OCI-LY3 (cell line): Measurements from ENCODE around the gene CLCA1.

Experiments used
- H2AFZ ChIP-seq: fragments of 200-600, 300-600 bp; shearing (Covaris generic); 2 replicates; pipeline ENCODE4 v1.6.0; 2014; ENCODE audit warnings: antibody characterized with exemption, low read depth, low read length
- H3K27ac ChIP-seq: fragments of 200-600, 300-600 bp; sonication (generic); 2 replicates; pipeline ENCODE4 v1.5.1; 2014; ENCODE audit warnings: mild to moderate bottlenecking, low read length, moderate library complexity, mixed read lengths
- H3K27me3 ChIP-seq: fragments of 200-600, 300-600 bp; sonication (generic); 2 replicates; pipeline ENCODE4 v1.6.1; 2014; ENCODE audit warnings: low read depth, low read length, mixed read lengths
- H3K36me3 ChIP-seq: fragments of 200-600, 300-600 bp; sonication (generic); replicated peaks from 2 replicates; pipeline ENCODE3; 2014; ENCODE audit warnings: low read depth, low read length, mixed read lengths
- H3K4me1 ChIP-seq: fragments of 300-600, 200-600 bp; sonication (generic); 2 replicates; pipeline ENCODE4 v1.6.1; 2014; ENCODE audit warnings: low read length, mixed read lengths
- H3K4me2 ChIP-seq: fragments of 200-600, 300-600 bp; sonication (generic); 2 replicates; pipeline ENCODE4 v1.6.1; 2014; ENCODE audit warnings: low read length, mixed read lengths
- H3K4me3 ChIP-seq: fragments of 300-600, 200-600 bp; sonication (generic); 2 replicates; pipeline ENCODE4 v1.5.1; 2014; ENCODE audit warnings: antibody characterized with exemption, mild to moderate bottlenecking, low read length, moderate library complexity
- H3K79me2 ChIP-seq: fragments of 300-600, 200-600 bp; shearing (Covaris generic); 2 replicates; pipeline ENCODE4 v1.6.1; 2014; ENCODE audit warnings: mild to moderate bottlenecking, low read length, mixed read lengths
- H3K9ac ChIP-seq: fragments of 300-600, 200-600 bp; shearing (Covaris generic); 2 replicates; pipeline ENCODE4 v1.6.0; 2014; ENCODE audit warnings: mild to moderate bottlenecking, low read length, moderate library complexity
- H3K9me3 ChIP-seq: fragments of 200-600, 300-600 bp; shearing (Covaris generic); 2 replicates; pipeline ENCODE4 v1.6.1; 2014; ENCODE audit warnings: low read length, mixed read lengths; ENCODE audit not compliant: insufficient read depth
- H4K20me1 ChIP-seq: fragments of 200-600, 300-600 bp; sonication (generic); 2 replicates; pipeline ENCODE4 v1.6.1; 2016; ENCODE audit warnings: low read length, mixed read lengths; ENCODE audit not compliant: insufficient read depth
- CTCF ChIP-seq: fragments of 200-600, 300-600 bp; sonication (generic); IDR thresholded peaks from 2 replicates; pipeline ENCODE4 v1.5.1; 2014; ENCODE audit warnings: antibody characterized with exemption, low read length, low read depth
- EZH2phosphoT487 ChIP-seq: fragments of 200-600 bp; shearing (Covaris generic); IDR thresholded peaks from 2 replicates; pipeline ENCODE4 v1.6.1; 2018; ENCODE audit warnings: antibody characterized with exemption, mixed run types, low read depth

The CLCA1 gene

GRCh38 chr1:86504137-86504479, 35.4 kb downstream of the CLCA1 start:
- TF ChIP-seq EZH2phosphoT487 (no peak), CTCF (no peak)
- H3K9ac ChIP-seq, result no peak overlapping the region
- H3K27ac ChIP-seq, result no peak overlapping the region

GRCh38 chr1:86504895-86505563, 36.3 kb downstream of the CLCA1 start:
- no peak overlapping the region for H3K9ac ChIP-seq
- no peaks in the 10 kb centered on the region for H3K9me3 ChIP-seq
- no peaks in the 10 kb centered on the region for H4K20me1 ChIP-seq
- TF ChIP-seq CTCF (no peak), EZH2phosphoT487 (no peak)
- no peak overlapping the region for H3K27ac ChIP-seq
- no peak overlapping the region for H2AFZ ChIP-seq
- H3K79me2 ChIP-seq, result no peaks in the 10 kb centered on the region
- H3K4me1 ChIP-seq, result peaks cover 9% of the 10 kb centered on the region
- no peak overlapping the region for H3K4me2 ChIP-seq
- H3K36me3 ChIP-seq, result no peaks in the 10 kb centered on the region
- no peaks in the 10 kb centered on the region for H3K27me3 ChIP-seq
- H3K4me3 ChIP-seq, result no peak overlapping the region

More at GRCh38 chr1:86504137-86504479, 35.4 kb downstream of the CLCA1 start:
- Histone ChIP-seq H2AFZ (no peak overlapping the region), H3K4me2 (no peak overlapping the region), H3K4me1 (peaks cover 11% of the 10 kb centered on the region), H3K9me3 (no peaks in the 10 kb centered on the region), H3K27me3 (no peaks in the 10 kb centered on the region), H3K36me3 (no peaks in the 10 kb centered on the region), H3K4me3 (no peak overlapping the region), H4K20me1 (no peaks in the 10 kb centered on the region), H3K79me2 (no peaks in the 10 kb centered on the region)

GRCh38 chr1:86505564-86505902, 36.8 kb downstream of the CLCA1 start:
- Histone ChIP-seq H3K4me3 (no peak overlapping the region), H2AFZ (no peak overlapping the region), H3K4me1 (peaks cover 9% of the 10 kb centered on the region), H3K4me2 (no peak overlapping the region), H3K9me3 (no peaks in the 10 kb centered on the region), H3K36me3 (no peaks in the 10 kb centered on the region), H3K9ac (no peak overlapping the region), H3K27me3 (no peaks in the 10 kb centered on the region), H3K79me2 (no peaks in the 10 kb centered on the region), H4K20me1 (no peaks in the 10 kb centered on the region), H3K27ac (no peak overlapping the region)
- no peak for TF ChIP-seq CTCF
- no peak for TF ChIP-seq EZH2phosphoT487

- H3K9me3 ChIP-seq, result no peaks in the 10 kb centered on the region
- H3K27ac ChIP-seq, result no peak overlapping the region
- H3K4me2 ChIP-seq, result peak overlapping the region; percentile 78
- TF ChIP-seq EZH2phosphoT487 (no peak), CTCF (peak; percentile 51)
- H3K4me3 ChIP-seq, result peak overlapping the region; percentile 65
- H2AFZ ChIP-seq, result peak overlapping the region; percentile 91
- H3K79me2 ChIP-seq, result no peaks in the 10 kb centered on the region
- no peak overlapping the region; the same call in 1 of the 2 replicates for H3K9ac ChIP-seq
- H3K27me3 ChIP-seq, result no peaks in the 10 kb centered on the region
- peaks cover 6% of the 10 kb centered on the region for H3K4me1 ChIP-seq
- no peaks in the 10 kb centered on the region for H3K36me3 ChIP-seq
- H4K20me1 ChIP-seq, result no peaks in the 10 kb centered on the region
These were observed 39.3 kb downstream of the CLCA1 start for GRCh38 chr1:86507935-86508582.
